IMR-90 (cell line): ENCODE data around the gene GFRA3. TPM values are rescaled to one million over a fixed set of nuclear protein-coding genes. Genes with fewer than 3 reads are reported as not detected.

ENCODE experiments used
- ATAC-seq: fragments of 200-7000 bp; cut with Tn5 transposase; 2 replicates; pipeline ENCODE4 v1.9.1; 2020; ENCODE audit warnings: low read depth, mild to moderate bottlenecking, moderate library complexity
- BruUV-seq: library from RNA; stranded (reverse); fragments of 400-500 nt; replicated peaks from 2 replicates; lab custom pipeline; 2021; lab: Mats Ljungman, UMichigan
- CTCF ChIA-PET: fragments of 300-600 bp; formaldehyde crosslinking; extraction: SDS; loops from one replicate; lab custom pipeline; 2021; ENCODE audit warnings: antibody characterized with exemption; lab: Yijun Ruan, JAX
- POLR2A ChIA-PET: fragments of 300-600 bp; sonication (Branson Sonifier 250); formaldehyde crosslinking; loops from one replicate; lab custom pipeline; 2022; ENCODE audit warnings: antibody characterized with exemption; ENCODE audit not compliant: unreplicated experiment; lab: Charles Lee
- DNase-seq: peaks from one replicate; pipeline ENCODE4 v3.0.0; 2013
- H2AFZ ChIP-seq: replicated peaks from 2 replicates; pipeline ENCODE3; 2013; ENCODE audit warnings: low read length, mild to moderate bottlenecking; ENCODE audit not compliant: poor library complexity
- H2AK5ac ChIP-seq: 2 replicates; pipeline ENCODE4 v1.6.1; 2013; ENCODE audit warnings: low read depth, low read length, inconsistent platforms
- H2AK9ac ChIP-seq: replicated peaks from 2 replicates; pipeline ENCODE3; 2013; ENCODE audit warnings: mild to moderate bottlenecking, low read depth, low read length, moderate library complexity; ENCODE audit not compliant: poor library complexity
- H2BK120ac ChIP-seq: 2 replicates; pipeline ENCODE4 v1.6.1; 2013; ENCODE audit warnings: low read depth, low read length, inconsistent platforms
- H2BK15ac ChIP-seq: 3 replicates; pipeline ENCODE4 v1.6.1; 2013; ENCODE audit warnings: low read depth, low read length, inconsistent platforms
- H2BK20ac ChIP-seq: 2 replicates; pipeline ENCODE4 v1.6.1; 2013; ENCODE audit warnings: low read depth, mild to moderate bottlenecking, inconsistent platforms, low read length, moderate library complexity
- H2BK5ac ChIP-seq: 2 replicates; pipeline ENCODE4 v1.6.1; 2013; ENCODE audit warnings: mild to moderate bottlenecking, low read depth, low read length, inconsistent platforms; ENCODE audit not compliant: poor library complexity, severe bottlenecking
- H3K14ac ChIP-seq: replicated peaks from 2 replicates; pipeline ENCODE4 v1.6.1; 2013; ENCODE audit warnings: low read depth, low read length, inconsistent platforms
- H3K18ac ChIP-seq: 2 replicates; pipeline ENCODE4 v1.6.1; 2013; ENCODE audit warnings: low read depth, low read length, control low read depth
- H3K23ac ChIP-seq: 2 replicates; pipeline ENCODE4 v1.6.1; 2013; ENCODE audit warnings: low read depth, low read length, inconsistent platforms
- H3K27ac ChIP-seq: 2 replicates; pipeline ENCODE4 v1.5.1; 2013; ENCODE audit warnings: mild to moderate bottlenecking, control low read depth, low read length; ENCODE audit not compliant: insufficient read depth
- H3K27me3 ChIP-seq: 2 replicates; pipeline ENCODE4 v1.6.1; 2013; ENCODE audit warnings: low read length; ENCODE audit not compliant: control insufficient read depth, insufficient read depth
- H3K36me3 ChIP-seq: 2 replicates; pipeline ENCODE4 v1.6.1; 2013; ENCODE audit warnings: low read length, mixed read lengths; ENCODE audit not compliant: control insufficient read depth, insufficient read depth
- H3K4ac ChIP-seq: 2 replicates; pipeline ENCODE4 v1.6.1; 2013; ENCODE audit warnings: low read depth, low read length, inconsistent platforms
- H3K4me1 ChIP-seq: 2 replicates; pipeline ENCODE4 v1.6.1; 2013; ENCODE audit warnings: low read length, mixed read lengths; ENCODE audit not compliant: control insufficient read depth, insufficient read depth
- H3K4me2 ChIP-seq: 2 replicates; pipeline ENCODE4 v1.6.1; 2013; ENCODE audit warnings: low read depth, mild to moderate bottlenecking, control low read depth, low read length, moderate library complexity
- H3K4me3 ChIP-seq: 2 replicates; pipeline ENCODE4 v1.5.1; 2013; ENCODE audit warnings: low read depth, mild to moderate bottlenecking, control low read depth, low read length, moderate library complexity; ENCODE audit not compliant: insufficient read depth
- H3K56ac ChIP-seq: 2 replicates; pipeline ENCODE4 v1.6.1; 2013; ENCODE audit warnings: low read length, inconsistent platforms; ENCODE audit not compliant: insufficient read depth; ENCODE audit errors: extremely low read depth
- H3K79me1 ChIP-seq, 2 experiments: 2 replicates each; pipeline ENCODE4 v1.6.1; 2013; ENCODE audit warnings: low read length in 2 of 2, inconsistent platforms in 1 of 2, low read depth in 1 of 2
- H3K9ac ChIP-seq: 2 replicates; pipeline ENCODE4 v1.6.1; 2013; ENCODE audit warnings: low read depth, low read length, control low read depth
- H3K9me1 ChIP-seq: 2 replicates; pipeline ENCODE4 v1.6.1; 2013; ENCODE audit warnings: low read length, inconsistent platforms; ENCODE audit not compliant: insufficient read depth
- H3K9me3 ChIP-seq: 2 replicates; pipeline ENCODE4 v1.6.1; 2013; ENCODE audit warnings: low read length; ENCODE audit not compliant: control insufficient read depth, insufficient read depth
- H4K20me1 ChIP-seq: 2 replicates; pipeline ENCODE4 v1.6.1; 2013; ENCODE audit warnings: low read length, inconsistent platforms; ENCODE audit not compliant: insufficient read depth
- H4K5ac ChIP-seq: 2 replicates; pipeline ENCODE4 v1.6.1; 2013; ENCODE audit warnings: mild to moderate bottlenecking, low read depth, low read length, control low read depth
- H4K8ac ChIP-seq, 2 experiments: 2 replicates each; pipeline ENCODE4 v1.6.1; 2013; ENCODE audit warnings: low read depth in 2 of 2, low read length in 2 of 2, control low read depth in 1 of 2, inconsistent platforms in 1 of 2
- H4K91ac ChIP-seq: 2 replicates; pipeline ENCODE4 v1.6.1; 2013; ENCODE audit warnings: low read depth, low read length, inconsistent platforms; ENCODE audit not compliant: insufficient read depth
- BHLHE40 ChIP-seq: fragments of 150-350 bp; IDR thresholded peaks from 2 replicates; pipeline ENCODE4 v1.6.1; 2016; ENCODE audit warnings: mild to moderate bottlenecking, low read depth, low read length
- CHD1 ChIP-seq: IDR thresholded peaks from 2 replicates; pipeline ENCODE4 v1.6.1; 2012; ENCODE audit warnings: low read depth, low read length, improper control_type of control experiment
- CTCF ChIP-seq: conservative IDR thresholded peaks from 2 replicates; pipeline ENCODE4 v1.5.1; 2012; ENCODE audit warnings: mild to moderate bottlenecking, low read depth, low read length, improper control_type of control experiment
- FOS ChIP-seq: fragments of 150-350 bp; IDR thresholded peaks from 2 replicates; pipeline ENCODE4 v1.6.1; 2016; ENCODE audit warnings: low read depth, low read length
- MAFK ChIP-seq: IDR thresholded peaks from 2 replicates; pipeline ENCODE4 v1.6.1; 2012; ENCODE audit warnings: low read depth, low read length, improper control_type of control experiment
- MXI1 ChIP-seq: IDR thresholded peaks from 2 replicates; pipeline ENCODE4 v1.6.1; 2012; ENCODE audit warnings: low read depth, mild to moderate bottlenecking, low read length, moderate library complexity, borderline replicate concordance
- RFX5 ChIP-seq: IDR thresholded peaks from 2 replicates; pipeline ENCODE4 v1.8.0; 2012; ENCODE audit warnings: low read depth, mild to moderate bottlenecking, low read length, moderate library complexity
- SMC3 ChIP-seq: fragments of 150-350 bp; IDR thresholded peaks from 2 replicates; pipeline ENCODE4 v1.6.1; 2016; ENCODE audit warnings: low read depth, mild to moderate bottlenecking, antibody characterized with exemption, low read length, moderate library complexity
- USF2 ChIP-seq: fragments of 150-350 bp; IDR thresholded peaks from 2 replicates; pipeline ENCODE4 v1.6.1; 2017; ENCODE audit warnings: mild to moderate bottlenecking, antibody characterized with exemption, low read length, low read depth
- dilution Hi-C: fragments of 300-500 bp; cut with HindIII; formaldehyde crosslinking; loops from one replicate; pipeline ENCODE4 v1.14.3; 2018; ENCODE audit warnings: low sequenced_read_pairs; ENCODE audit not compliant: unreplicated experiment
- in situ Hi-C: fragments of 300-500 bp; cut with MboI; formaldehyde crosslinking; loops from 3 replicates; pipeline ENCODE4 v1.14.3; 2019; ENCODE audit warnings: low sequenced_read_pairs, inconsistent platforms, mixed read lengths
- intact Hi-C: fragments of 100-400 bp; cut with micrococcal nuclease; formaldehyde crosslinking; loops from 2 replicates; pipeline ENCODE4 v1.10.0; 2022
- polyA plus RNA-seq, 3 experiments: library from polyadenylated mRNA; depleted of rRNA; stranded (reverse); fragments of >200 nt; gene quantifications; 2 replicates each; pipeline ENCODE4 v1.2.3, GENCODE V29; 2012; ENCODE audit warnings: low replicate concordance in 1 of 3
- total RNA-seq: library from RNA; depleted of rRNA; stranded (reverse); fragments of >200 nt; gene quantifications from 2 replicates; pipeline ENCODE4 v1.2.3, GENCODE V29; 2012

The GFRA3 gene
- total and polyA plus RNA-seq, 2 of the 4 experiments (the other 2 are of a cell fraction), result not detected

- H4K20me1 ChIP-seq, result no peaks in the 10 kb centered on the region
- peaks cover 10% of the 10 kb centered on the region for H3K27me3 ChIP-seq
- no peak overlapping the region for H3K23ac ChIP-seq
- no peak overlapping the region for H3K56ac ChIP-seq
- in situ Hi-C loops, result loop anchor here (10.0 kb wide), 1 partner anchor 188 kb away; no protein-coding TSS in a partner anchor
- intact Hi-C loops, result no loop called here
- no peak overlapping the region for H3K4ac ChIP-seq
- H4K5ac ChIP-seq, result no peak overlapping the region
- no peak overlapping the region for H3K4me3 ChIP-seq
- TF ChIP-seq FOS, result no peak
- no peak for TF ChIP-seq SMC3
- TF ChIP-seq CTCF, result no peak
- no peak for TF ChIP-seq MXI1
- no peak for TF ChIP-seq RFX5
- no peak for TF ChIP-seq MAFK
- no peak for TF ChIP-seq CHD1
- TF ChIP-seq USF2, result no peak
- no peak for TF ChIP-seq BHLHE40
- ChIA-PET CTCF (no interaction called here), POLR2A (no interaction called here)
- H4K8ac ChIP-seq, result no peak overlapping the region
- H3K27ac ChIP-seq, result no peak overlapping the region
- peaks cover 7% of the 10 kb centered on the region for H3K9me3 ChIP-seq
- no peaks in the 10 kb centered on the region for H3K9me1 ChIP-seq
- H2AK9ac ChIP-seq, result no peak overlapping the region
- no TSS peak for BruUV-seq
- H4K91ac ChIP-seq, result no peak overlapping the region
- no peak overlapping the region for H3K4me2 ChIP-seq
- H2AFZ ChIP-seq, result no peak overlapping the region
- ATAC-seq (no peak), DNase-seq (no peak)
- dilution Hi-C loops, result no loop called here
- H2BK5ac ChIP-seq, result no peak overlapping the region
- no peaks in the 10 kb centered on the region for H3K79me1 ChIP-seq
- H3K9ac ChIP-seq, result no peak overlapping the region
- H2BK20ac ChIP-seq, result no peak overlapping the region
- H3K36me3 ChIP-seq, result no peaks in the 10 kb centered on the region
- H3K4me1 ChIP-seq, result no peaks in the 10 kb centered on the region
- H2AK5ac ChIP-seq, result no peak overlapping the region
- H2BK120ac ChIP-seq, result no peak overlapping the region
- H2BK15ac ChIP-seq, result no peak overlapping the region
- H3K18ac ChIP-seq, result no peak overlapping the region
- no peak overlapping the region for H3K14ac ChIP-seq
Measured at GRCh38 chr5:138226910-138227309, 47.5 kb downstream of the GFRA3 start.
